Measurements from ENCODE around the gene CSMD2.

The CSMD2 gene

DNA sequence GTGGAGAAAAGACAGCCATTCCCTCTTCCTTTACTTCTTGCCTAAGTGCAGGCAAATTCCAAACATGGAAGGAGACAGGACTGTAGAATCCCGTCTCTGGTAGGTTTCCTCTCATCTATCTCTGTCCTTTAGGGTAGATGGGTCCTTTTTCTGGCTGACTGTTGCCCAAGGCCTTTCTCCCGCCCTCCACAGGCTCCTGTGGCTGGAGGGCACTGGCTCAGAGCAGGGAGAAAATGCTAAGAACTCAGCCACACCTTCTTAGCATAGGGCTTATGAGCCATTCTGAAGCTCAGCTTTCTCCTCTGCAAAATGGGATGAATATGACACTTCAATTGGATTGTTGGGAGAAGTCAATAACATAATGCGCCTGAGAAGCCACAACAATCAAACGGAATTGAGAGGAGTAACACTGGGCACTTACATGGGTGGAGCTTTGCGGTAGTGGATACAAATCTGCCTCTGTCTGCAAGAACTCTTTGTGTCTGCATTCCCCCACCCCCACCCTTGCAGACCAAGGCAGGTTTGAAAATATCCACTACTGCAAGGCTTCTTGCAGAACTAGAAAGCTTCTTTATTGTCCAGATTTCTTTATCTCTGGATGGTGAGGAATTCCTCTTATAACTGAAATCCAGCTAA lies 94.7 kb downstream of the CSMD2 start:
- TF ChIP-seq, protein P1, sequence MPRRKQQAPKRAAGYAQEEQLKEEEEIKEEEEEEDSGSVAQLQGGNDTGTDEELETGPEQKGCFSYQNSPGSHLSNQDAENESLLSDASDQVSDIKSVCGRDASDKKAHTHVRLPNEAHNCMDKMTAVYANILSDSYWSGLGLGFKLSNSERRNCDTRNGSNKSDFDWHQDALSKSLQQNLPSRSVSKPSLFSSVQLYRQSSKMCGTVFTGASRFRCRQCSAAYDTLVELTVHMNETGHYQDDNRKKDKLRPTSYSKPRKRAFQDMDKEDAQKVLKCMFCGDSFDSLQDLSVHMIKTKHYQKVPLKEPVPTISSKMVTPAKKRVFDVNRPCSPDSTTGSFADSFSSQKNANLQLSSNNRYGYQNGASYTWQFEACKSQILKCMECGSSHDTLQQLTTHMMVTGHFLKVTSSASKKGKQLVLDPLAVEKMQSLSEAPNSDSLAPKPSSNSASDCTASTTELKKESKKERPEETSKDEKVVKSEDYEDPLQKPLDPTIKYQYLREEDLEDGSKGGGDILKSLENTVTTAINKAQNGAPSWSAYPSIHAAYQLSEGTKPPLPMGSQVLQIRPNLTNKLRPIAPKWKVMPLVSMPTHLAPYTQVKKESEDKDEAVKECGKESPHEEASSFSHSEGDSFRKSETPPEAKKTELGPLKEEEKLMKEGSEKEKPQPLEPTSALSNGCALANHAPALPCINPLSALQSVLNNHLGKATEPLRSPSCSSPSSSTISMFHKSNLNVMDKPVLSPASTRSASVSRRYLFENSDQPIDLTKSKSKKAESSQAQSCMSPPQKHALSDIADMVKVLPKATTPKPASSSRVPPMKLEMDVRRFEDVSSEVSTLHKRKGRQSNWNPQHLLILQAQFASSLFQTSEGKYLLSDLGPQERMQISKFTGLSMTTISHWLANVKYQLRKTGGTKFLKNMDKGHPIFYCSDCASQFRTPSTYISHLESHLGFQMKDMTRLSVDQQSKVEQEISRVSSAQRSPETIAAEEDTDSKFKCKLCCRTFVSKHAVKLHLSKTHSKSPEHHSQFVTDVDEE (CRISPR knock-in tag; IDR thresholded peaks at IDR 0.05), result no peak
- TF ChIP-seq RARB (CRISPR knock-in tag; IDR thresholded peaks at IDR 0.05) (no peak), GLIS3 (CRISPR knock-in tag; IDR thresholded peaks at IDR 0.05) (no peak), SNAI2 (CRISPR knock-in tag; IDR thresholded peaks at IDR 0.05) (no peak)
- ATAC-seq, result no peak

DNA sequence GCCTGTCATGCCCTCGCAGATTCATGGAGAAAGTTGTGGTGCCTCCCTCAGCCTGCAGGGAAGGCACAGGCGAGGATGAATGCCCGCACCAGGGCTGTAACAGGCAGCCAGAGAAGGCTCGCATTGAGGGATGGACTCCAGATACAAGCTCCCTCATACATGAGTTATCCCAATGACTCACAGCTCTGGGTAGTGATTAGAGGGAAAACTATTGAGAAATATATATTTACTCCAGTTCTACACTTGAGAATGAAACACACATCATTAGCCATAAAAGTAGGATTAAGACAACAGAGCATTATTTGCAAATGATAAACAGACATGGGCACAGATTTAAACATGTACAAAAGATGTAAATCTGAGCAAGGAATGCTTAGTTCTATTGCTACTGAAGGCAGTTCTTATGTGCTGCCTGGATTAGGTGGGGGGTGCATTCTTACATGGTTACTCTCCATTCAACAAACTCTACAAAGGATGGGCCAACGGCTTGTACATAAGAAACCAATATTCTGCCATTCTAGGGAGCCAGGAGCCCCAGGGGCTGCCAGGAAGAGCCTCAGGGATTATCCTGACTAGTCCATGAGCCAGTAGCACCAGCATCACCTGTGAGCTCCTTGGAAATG lies 97.9 kb downstream of the CSMD2 start:
- TF ChIP-seq, protein P1 (CRISPR knock-in tag; IDR thresholded peaks at IDR 0.05), result no peak
- no peak for TF ChIP-seq ZNF70 (CRISPR knock-in tag; IDR thresholded peaks at IDR 0.05)
- no peak for TF ChIP-seq CSDC2 (CRISPR knock-in tag; IDR thresholded peaks at IDR 0.05)
- TF ChIP-seq ZC3H10 (CRISPR knock-in tag; IDR thresholded peaks at IDR 0.05), result no peak
- TF ChIP-seq, protein P2, sequence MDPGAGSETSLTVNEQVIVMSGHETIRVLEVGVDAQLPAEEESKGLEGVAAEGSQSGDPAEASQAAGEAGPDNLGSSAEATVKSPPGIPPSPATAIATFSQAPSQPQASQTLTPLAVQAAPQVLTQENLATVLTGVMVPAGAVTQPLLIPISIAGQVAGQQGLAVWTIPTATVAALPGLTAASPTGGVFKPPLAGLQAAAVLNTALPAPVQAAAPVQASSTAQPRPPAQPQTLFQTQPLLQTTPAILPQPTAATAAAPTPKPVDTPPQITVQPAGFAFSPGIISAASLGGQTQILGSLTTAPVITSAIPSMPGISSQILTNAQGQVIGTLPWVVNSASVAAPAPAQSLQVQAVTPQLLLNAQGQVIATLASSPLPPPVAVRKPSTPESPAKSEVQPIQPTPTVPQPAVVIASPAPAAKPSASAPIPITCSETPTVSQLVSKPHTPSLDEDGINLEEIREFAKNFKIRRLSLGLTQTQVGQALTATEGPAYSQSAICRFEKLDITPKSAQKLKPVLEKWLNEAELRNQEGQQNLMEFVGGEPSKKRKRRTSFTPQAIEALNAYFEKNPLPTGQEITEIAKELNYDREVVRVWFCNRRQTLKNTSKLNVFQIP (CRISPR knock-in tag; IDR thresholded peaks at IDR 0.05; ENCODE audit: borderline replicate concordance, low read depth), result no peak
- TF ChIP-seq RARB (CRISPR knock-in tag; IDR thresholded peaks at IDR 0.05), result no peak
- TF ChIP-seq SNAI2 (CRISPR knock-in tag; IDR thresholded peaks at IDR 0.05), result no peak
- TF ChIP-seq, protein P3, sequence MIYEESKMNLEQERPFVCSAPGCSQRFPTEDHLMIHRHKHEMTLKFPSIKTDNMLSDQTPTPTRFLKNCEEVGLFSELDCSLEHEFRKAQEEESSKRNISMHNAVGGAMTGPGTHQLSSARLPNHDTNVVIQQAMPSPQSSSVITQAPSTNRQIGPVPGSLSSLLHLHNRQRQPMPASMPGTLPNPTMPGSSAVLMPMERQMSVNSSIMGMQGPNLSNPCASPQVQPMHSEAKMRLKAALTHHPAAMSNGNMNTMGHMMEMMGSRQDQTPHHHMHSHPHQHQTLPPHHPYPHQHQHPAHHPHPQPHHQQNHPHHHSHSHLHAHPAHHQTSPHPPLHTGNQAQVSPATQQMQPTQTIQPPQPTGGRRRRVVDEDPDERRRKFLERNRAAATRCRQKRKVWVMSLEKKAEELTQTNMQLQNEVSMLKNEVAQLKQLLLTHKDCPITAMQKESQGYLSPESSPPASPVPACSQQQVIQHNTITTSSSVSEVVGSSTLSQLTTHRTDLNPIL (CRISPR knock-in tag; IDR thresholded peaks at IDR 0.05; ENCODE audit: low read depth), result no peak
- TF ChIP-seq BACH2 (CRISPR knock-in tag; IDR thresholded peaks at IDR 0.05; ENCODE audit: borderline replicate concordance), result no peak
- TF ChIP-seq ESRRG (CRISPR knock-in tag; IDR thresholded peaks at IDR 0.05), result no peak
- no peak for TF ChIP-seq PPARA (CRISPR knock-in tag; IDR thresholded peaks at IDR 0.05; ENCODE audit: borderline replicate concordance)
- ATAC-seq, result no peak

DNA sequence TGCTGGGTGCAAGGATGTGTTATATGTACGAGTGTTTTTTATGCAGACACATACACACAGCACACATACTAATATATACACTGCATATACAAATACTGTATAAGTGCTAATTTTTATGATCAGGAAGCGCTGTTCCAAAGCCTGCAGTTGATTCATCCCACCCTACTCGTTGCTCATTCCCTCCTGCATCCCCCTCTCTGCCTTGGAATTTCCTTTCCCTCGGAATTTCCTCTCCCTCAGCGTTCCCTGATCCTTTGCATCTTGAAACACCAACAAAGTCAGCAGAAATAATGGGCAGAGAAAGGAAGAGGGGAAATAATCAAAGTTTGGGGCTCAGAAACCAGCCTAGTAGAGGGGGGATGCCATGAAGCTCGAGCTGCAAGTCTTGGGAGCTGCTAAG lies 98.9 kb downstream of the CSMD2 start:
- ATAC-seq, result no peak

More for the DNA sequence above, 98.9 kb downstream of the CSMD2 start:
- TF ChIP-seq OSR1 (CRISPR knock-in tag; IDR thresholded peaks at IDR 0.05) (no peak), BACH2 (CRISPR knock-in tag; IDR thresholded peaks at IDR 0.05; ENCODE audit: borderline replicate concordance) (no peak), ZFP3 (CRISPR knock-in tag; IDR thresholded peaks at IDR 0.05) (no peak), ZFP30 (CRISPR knock-in tag; IDR thresholded peaks at IDR 0.05) (no peak), ZNF565 (CRISPR knock-in tag; conservative IDR thresholded peaks at IDR 0.05; ENCODE audit: low read depth) (no peak), ISL1 (CRISPR knock-in tag; IDR thresholded peaks at IDR 0.05) (no peak)
- TF ChIP-seq, protein P4, sequence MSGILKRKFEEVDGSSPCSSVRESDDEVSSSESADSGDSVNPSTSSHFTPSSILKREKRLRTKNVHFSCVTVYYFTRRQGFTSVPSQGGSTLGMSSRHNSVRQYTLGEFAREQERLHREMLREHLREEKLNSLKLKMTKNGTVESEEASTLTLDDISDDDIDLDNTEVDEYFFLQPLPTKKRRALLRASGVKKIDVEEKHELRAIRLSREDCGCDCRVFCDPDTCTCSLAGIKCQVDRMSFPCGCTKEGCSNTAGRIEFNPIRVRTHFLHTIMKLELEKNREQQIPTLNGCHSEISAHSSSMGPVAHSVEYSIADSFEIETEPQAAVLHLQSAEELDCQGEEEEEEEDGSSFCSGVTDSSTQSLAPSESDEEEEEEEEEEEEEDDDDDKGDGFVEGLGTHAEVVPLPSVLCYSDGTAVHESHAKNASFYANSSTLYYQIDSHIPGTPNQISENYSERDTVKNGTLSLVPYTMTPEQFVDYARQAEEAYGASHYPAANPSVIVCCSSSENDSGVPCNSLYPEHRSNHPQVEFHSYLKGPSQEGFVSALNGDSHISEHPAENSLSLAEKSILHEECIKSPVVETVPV (CRISPR knock-in tag; IDR thresholded peaks at IDR 0.05), result no peak
- TF ChIP-seq, protein P3 (CRISPR knock-in tag; IDR thresholded peaks at IDR 0.05; ENCODE audit: low read depth), result no peak
- TF ChIP-seq, protein P1 (CRISPR knock-in tag; IDR thresholded peaks at IDR 0.05), result no peak

Data from SK-N-SH treated with all-trans-retinoic acid at 6 μM for 48 hours (cell line).